Activated CD4-positive, alpha-beta T cell treated with anti-CD3 and anti-CD28 coated beads for 24 hours (primary cell): ENCODE results near the gene DNAJB12.
A peak's percentile ranks its signal among the peaks of the same experiment; 100 is the strongest.
"Not testable (repeated sequence)": the region's sequence is repeated elsewhere in the genome, so short reads cannot be mapped to it uniquely, and the experiment has no call there.

ENCODE experiments used
- DNase-seq, 2 donors: peaks; one replicate each; pipeline ENCODE4 v3.0.0-alpha.2; 2020; ENCODE audit warnings: low read depth in 2 of 2

Gene DNAJB12

GRCh38 chr10:72353028-72353964 is 1.4 kb downstream of the DNAJB12 start:
- no peak for DNase-seq

DNA sequence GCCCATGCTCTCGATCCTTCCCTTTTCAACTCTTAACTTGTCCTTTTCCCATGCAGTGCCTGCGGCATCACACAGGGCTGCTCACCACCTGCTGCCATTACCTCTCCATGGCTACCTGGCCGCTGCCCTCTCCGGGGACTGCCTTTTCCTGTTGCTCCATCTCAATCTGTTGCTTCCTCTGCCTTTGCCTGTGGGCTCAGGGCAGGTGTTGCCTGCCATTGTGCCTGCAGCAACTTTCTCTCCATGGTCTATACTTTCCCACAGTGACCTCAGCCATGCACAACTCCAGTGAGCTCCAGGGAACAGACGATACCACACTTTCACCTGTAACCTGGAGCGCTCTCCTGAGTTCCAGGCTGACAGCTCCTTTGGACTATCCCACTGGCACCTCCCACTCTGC is 3.2 kb downstream of the DNAJB12 start:
- no peak for DNase-seq

- DNase-seq = no peak
These were observed 5.3 kb downstream of the DNAJB12 start for GRCh38 chr10:72349438-72349837.

GRCh38 chr10:72348282-72348681 is 6.4 kb downstream of the DNAJB12 start:
- no peak for DNase-seq

- not testable (repeated sequence) for DNase-seq
These were observed 8.6 kb downstream of the DNAJB12 start for GRCh38 chr10:72346117-72346516.

DNA sequence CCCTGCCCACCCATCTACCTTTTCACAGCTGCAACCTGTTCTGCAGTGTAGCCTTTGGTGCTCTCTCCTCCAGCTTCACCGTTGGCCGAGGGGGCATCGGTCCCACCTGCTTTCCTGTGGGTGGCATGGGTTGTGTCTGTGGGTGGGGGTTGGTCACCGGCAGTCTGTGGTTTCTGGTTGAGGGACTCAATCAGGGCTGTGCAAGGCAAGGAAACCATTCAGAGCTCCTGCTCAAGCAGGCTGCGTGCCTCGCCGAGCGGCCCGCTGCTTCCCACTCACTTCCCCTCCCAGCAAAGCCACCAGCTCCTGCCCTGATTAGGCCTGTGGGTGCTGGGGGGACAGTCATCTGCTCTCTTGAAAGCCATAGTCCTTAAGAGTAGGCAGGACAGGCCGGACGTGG is 9.8 kb downstream of the DNAJB12 start:
- DNase-seq = no peak

- no peak for DNase-seq
These were observed 11.8 kb downstream of the DNAJB12 start for GRCh38 chr10:72342911-72343310.

DNA sequence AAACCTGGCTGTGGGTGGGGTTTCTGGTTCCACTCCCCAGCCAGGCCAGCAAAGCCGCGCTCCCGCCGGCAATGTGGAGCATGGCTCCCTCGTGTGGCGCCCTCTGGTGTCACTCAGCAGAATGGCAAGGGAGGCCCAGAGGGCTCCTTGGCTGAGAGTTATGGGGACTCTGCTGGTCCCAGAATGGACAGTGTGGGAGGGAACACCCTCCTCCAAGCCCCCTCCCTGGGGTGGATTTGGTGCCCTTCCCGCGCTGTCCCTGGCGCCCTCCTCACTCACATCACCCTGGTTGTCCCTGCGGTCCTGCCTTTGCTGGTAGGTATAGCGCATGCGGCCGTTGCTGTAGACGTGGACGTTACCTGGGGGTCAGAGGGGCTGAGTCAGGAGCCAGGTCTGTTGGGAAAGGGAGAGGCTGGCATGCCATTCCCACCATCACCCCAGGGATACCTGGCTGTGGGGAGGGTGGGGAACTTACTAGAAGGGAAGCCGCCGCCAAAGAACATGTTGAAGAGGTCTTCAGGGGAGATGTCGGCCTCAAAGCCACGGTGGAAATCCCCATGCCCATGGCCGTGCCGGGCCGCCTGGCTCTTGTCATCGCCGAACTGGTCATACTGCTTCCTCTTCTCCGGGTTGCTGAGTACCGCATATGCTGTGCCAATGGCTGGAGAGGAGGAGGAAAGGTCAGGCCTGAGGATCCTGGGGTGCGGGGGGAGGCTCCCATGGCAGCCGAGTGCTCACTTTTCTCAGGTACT is 14.0 kb downstream of the DNAJB12 start:
- DNase-seq = peak; percentile 66 to 74

DNA sequence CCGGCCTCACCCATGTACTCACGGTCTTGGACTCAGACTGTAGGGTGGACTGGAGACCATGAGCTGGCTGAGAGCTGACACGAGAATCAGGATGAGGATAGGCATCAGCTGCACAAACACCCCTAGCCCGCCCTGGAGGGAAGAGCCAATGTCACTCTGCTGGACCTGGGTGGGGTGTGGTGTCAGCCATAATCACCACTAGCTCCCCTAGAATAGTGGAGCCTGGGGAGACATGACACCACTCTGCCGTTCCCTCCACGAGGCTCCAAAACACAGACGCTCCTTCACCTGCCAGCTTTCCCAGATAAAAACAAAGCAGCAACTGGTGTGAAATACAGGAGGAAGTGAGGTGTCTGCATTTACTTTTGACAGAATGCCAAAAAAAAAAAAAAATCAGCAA is 16.5 kb downstream of the DNAJB12 start:
- no peak for DNase-seq

DNA sequence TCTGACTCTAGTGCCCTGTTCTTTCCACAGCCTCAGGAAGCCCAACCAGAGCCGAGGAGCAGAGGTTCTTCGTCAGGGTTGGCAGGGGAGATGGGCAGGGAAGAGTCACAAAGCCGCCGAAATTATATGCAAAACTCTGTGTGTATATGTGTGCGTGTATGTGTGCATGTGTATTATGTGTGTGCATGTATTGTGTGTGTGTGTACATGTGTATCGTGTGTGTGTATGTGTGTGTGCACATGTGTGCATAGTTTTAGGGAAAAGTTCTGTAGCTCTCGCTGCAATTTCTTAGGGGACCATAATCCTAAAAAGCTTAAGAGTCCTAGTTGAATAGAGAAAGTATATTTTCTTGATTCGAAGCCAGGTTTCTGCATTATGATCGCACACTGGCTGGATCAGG is 17.0 kb downstream of the DNAJB12 start:
- no peak for DNase-seq

DNA sequence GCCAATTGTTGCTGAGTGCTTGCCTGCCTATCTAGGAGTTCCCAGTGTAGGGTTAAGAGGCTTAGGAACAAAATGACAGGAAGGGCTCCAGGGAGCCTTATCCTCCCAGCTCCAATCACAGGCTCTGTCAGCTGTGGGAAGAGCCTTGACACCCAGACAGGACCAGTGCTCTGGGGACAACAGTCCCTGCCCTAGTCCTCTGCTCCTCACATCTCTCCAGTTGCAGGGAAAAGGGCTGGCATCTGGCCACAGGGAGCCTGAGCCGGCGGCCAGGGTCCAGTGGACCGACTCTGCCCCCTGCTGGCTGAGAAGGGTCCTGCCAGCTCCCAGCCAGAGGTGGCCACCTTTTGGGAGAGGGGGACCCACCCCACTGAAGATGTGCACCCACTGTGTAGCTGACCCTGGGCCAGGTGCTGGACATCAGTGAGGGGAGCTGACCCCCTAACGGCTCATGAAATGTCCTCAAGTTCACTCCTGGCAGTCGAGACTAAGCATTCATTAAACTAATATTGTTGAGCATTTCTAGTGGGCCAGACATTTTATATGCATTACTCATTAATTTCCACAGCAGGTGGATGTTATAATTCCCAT is 17.6 kb downstream of the DNAJB12 start:
- peak in 1 of 2 donors; percentile 60 for DNase-seq

- DNase-seq = no peak
These were observed 18.3 kb downstream of the DNAJB12 start for GRCh38 chr10:72336259-72337038.

DNA sequence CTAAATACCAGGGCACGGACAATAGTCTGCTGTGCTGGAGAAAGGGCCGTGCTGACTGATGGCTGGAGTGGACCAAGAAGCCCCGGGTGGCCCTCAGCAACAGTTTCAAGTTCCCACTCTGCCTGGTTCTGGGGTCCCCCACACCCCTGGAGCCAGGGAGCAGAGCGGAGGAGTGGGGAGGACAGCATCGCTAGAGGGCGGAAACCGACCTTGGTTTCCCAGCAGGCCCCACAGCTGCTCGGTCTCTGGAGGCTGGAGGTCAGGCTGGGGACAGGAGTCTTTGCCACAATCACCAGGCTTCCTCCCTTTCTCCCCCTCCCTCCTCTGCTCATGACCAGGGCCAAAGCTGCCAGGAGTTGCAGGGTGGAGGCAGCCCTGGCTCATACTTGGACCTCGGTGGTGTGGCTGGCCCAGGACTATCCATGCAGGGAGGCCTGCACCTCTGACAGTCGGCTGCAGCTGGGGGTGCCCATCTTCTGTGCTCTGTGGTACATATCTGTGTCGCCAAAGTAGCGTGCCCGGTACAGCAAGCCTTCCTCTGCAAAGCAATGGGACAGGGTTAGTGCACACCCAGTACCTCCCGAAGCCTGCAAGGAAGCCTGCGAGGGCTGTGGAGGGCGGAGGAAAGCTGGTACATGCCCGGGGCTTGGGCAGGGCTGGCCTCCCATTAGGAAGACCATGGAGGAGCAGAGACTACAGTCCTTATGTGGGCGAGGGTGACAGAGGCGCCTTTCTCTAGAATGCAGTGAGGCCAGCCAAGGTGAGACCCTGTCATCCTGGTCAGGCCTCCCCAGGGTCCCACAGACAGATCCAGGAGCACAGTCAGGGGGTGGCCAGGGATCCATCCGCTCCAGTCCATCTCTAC is 19.1 kb downstream of the DNAJB12 start:
- no peak for DNase-seq

- DNase-seq = peak in 1 of 2 donors; percentile 70
These were observed 19.8 kb downstream of the DNAJB12 start for GRCh38 chr10:72334825-72335393.

DNA sequence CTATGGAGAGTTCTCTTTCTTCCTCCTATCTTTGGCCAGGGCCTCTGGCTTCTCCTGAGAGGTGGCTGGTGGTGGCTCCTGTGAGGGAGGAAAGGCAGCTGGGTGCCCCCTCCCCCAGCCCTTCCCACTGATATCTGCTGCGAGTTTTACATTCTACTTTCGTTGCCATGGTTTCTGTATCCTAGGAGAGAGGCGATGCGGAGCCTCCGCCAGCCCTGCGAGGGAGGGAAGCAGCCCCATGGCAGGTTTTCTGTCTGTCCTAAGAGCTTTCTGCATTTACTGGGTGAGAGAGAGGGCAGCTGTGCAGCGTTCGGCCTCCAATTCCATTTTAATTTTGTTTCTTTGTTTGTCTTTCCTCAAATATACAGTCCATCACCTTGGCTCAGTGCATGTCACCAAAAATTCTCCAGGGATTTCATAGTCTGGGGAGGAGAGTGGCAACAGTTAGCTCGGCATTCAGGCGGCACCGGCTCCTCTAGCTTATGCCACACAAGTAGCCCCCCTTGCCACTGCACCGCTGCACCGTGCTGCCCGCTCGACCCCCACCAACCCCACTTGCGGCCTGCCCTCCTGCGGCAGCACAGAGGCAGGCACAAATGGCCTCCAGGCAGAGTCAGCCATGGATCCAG is 20.4 kb downstream of the DNAJB12 start:
- no peak for DNase-seq

GRCh38 chr10:72333112-72334015 is 21.4 kb downstream of the DNAJB12 start:
- no peak for DNase-seq

DNA sequence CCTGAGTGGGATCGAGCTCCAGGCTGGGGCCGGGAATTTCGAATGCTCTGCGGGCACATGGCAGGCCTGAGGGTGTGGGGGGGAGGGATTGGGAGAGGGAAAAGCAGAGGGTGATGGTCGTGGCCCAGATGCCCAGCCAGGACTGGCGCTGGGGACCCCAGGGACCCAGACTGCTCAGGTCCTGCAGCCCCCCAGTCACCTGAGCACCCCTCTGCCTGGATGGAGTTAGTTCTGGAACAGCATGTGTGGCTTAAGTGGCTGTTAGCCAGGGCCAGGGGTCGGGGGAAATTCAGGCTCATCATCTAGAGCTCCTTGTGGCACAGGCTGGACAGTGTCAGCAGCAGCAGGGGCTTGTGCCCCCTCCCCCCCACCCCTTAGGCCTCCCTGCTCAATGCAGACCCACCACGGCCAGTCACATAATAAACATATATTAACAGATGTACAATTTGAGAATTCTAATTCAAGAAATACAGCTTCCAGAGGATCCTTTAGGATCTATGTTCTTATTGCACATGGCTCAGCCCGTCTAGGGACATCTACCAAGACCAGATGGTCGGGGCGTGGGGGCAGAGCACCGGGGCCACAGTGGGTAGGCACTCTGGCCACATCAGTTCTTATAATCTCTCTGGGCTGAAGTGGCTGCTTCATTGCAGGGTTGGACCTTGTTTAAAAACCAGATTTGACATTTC is 22.2 kb downstream of the DNAJB12 start:
- no peak for DNase-seq
